G401.6 (cell line): ENCODE data around the gene CHST11.

Experiments used
- FAIRE-seq: peaks from 2 replicates; lab custom pipeline; 2012; peaks lifted over from hg19 to GRCh38; lab: Jason Lieb, UNC

CHST11 gene

GRCh38 chr12:104586351-104586919, 129.7 kb downstream of the CHST11 start:
- no peak for FAIRE-seq

DNA sequence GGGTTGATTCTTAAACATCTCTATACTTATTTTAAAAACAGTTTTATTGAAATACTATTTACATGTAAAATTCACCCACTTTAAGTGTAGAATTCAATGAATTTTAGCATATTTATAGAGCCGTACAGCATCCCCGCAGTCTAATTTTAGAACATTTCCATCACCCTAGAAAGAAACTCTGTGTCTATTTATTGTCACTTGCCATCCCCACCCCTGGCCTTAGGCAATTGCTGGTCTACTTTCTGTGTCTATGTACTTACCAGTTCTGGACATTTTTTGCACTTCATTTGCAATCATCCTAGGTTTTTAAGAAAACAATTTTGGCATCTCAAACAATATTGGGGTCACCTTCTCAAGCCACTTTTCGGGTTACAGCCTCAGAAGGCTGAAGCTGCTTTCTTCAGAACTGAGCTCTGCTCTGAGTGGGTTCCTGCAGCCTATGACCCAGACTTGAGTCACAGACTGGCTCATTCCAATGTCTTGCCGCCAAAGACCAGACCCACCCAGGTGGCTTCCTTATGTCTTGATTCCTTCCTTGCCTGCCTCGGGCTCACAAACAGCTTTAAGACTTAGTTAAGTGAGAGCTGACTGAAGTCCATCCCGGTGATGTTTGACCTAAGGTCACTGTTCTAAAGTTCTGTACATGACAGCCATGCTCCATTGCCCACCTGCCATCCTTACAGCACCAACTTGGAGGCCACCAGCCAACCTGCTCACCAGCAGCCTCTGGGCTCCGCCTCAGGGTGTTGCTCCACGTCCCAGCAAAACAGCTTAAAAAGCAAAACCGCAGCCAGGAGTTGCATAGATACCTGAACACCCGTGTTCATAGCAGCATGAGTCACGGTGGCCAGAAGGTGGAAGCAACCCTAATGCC, 131.5 kb downstream of the CHST11 start:
- FAIRE-seq = no peak

DNA sequence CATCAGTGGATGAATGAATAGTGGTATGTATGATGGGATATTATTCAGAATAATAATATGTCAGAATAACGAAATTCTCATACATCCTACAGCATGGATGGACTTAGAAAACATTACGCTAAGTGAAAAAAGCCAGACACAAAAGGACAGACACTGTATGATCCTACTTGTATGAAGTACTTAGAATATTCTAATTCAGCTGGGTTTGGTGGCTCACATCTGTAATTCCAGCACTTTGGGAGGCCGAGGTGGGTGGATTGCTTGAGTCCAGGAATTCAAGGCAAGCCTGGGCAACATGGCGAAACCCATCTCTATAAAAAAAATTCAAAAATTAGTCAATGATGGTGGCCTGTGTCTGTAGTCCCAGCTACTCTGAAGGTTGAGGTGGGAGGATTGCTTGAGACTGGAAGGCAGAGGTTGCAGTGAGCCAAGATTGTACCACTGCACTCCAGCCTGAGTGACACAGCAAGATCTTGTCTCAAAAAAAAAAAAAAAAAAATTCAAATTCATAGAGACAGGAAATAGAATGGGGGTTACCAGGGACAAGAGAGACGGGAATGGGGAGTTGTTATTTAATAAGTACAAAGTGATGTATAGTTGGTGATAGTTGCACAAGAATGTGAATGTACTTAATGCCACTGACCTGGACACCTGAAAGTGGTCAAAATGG, 132.3 kb downstream of the CHST11 start:
- FAIRE-seq = no peak

- no peak for FAIRE-seq
Measured at GRCh38 chr12:104590022-104590421, 133.3 kb downstream of the CHST11 start.

DNA sequence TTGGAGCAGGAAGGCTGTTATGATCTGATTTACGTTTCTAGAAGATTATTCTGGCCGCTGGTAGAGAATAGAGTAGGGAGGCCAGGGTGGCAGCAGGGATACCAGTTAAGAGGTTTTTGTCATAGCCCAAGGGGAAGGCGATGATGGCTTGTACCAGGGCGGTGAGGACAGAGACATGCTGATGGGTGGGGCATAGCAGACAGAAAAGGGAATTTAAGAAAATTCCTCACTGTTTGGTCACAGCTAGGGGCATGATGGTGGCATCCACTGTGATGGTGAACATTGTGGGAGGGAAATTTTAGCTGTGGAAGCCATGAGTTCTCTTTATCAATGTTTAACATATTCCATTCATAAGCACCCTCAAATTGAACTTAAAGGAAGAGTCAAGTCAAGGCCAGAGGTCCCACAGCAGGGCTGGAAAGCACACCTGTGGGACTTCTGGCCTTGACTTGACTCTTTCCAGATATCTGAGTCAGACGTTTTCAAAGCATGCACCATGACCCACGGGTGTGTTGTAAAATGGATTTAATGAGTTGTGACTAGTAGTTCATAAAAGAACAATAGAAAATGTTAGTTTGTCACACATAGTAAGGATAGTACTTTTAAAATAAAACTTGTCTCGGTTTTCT, 134.6 kb downstream of the CHST11 start:
- no peak for FAIRE-seq

DNA sequence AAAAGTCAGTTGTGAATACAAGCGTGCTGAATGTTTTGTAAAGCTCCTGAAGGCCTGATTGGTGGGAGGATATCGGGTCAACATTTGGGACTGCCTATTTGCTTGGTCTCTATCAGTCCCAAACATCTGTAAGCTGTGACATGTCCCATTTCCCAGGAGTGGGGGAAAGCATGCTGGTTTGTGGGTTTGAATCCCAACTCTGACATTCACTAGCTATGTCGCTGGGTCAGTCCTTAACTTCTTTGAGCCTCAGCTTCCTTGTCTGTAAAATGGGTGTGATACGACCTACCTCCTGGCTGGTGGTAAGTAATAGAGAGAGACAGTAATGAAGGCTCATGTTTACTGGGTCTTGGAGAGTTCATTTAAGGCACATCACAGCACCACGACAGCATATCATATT, 136.7 kb downstream of the CHST11 start:
- FAIRE-seq = no peak

GRCh38 chr12:104596134-104596799, 139.5 kb downstream of the CHST11 start:
- no peak for FAIRE-seq

DNA sequence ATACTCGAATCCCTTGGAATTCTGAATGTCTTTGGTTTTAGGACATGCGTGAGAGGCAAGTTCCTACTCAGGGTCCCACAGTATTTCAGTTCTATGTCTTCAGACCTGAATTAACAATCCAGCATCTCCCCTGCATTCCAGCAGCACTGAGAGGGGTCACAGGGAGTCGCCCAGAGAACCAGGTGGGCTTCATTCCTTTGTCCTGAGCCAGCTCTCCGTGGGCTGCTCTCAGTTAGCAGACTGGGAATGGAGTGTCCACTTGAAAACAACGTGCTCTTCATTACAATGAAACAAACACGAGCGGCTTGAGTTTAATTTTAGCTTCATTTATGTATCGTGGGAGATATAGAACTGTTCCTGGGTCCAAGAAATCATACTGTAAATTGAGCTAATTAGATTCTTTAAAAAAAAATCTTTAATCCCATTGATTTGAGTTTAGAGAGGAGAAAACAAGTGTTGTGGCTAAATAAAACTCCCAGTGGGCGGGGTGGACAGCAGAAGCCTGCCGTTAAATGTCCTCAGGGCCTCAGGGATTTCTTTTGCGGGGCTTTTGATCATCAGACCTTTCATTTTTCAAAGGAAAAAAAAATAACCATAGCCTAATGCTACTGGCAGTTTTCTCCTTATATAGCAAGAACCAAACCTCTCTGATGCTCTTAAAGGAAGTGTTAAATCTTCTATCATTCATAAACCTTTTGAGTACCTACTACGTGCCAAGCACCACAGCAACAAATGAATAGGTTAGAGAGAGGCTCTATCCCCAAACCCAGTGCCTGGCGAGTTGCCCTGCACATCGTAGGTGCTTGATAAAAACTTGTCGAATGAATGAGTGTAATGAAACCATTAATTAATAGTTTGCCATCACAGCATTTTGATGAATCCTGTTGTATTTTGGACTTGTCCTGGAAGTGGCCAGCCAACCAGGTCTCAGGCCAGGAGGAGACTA, 140.4 kb downstream of the CHST11 start:
- FAIRE-seq = no peak

DNA sequence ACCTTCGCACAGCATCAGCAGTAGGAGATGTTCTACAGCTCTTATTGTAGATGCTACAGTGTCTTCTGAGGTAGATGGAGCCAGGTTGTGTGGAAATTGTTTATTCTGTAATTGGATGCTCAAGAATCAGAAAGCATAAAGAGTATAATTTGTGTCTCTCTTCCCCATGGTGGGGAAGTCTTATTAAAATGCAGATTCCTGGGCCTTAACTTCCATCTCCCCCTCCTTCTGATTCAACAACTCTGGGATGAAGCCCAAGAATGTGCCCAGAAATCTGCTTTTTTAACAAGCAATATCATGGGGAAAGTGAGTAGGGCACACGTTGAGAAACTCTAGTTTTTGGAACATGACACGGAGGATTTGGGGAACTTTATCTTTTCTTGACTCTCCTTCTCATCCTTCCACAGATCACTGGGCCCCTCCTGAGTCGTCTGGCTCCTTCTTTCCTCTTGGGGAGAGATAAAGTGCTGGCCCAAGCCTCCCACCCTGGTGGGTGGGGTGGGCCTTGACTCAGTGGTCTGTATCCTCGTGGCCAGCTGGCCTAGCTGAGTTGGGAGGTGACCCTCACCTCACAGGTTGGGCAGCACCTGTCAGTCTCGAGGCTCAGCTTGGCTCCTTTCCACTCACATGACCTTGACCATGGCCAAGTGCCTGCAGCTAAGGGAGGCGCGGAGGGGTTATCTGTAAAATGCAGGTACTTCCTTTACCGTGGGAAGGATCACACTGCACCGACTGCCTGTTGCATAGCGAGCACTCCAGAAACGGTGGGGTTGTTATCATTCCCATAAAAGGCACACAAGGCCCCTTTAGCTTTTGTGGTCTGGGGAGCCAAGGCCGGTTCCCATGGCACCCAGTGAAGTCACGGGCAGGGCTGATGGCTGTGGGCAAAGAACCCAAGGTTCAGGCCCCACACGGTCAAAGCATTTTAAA, 141.9 kb downstream of the CHST11 start:
- no peak for FAIRE-seq

DNA sequence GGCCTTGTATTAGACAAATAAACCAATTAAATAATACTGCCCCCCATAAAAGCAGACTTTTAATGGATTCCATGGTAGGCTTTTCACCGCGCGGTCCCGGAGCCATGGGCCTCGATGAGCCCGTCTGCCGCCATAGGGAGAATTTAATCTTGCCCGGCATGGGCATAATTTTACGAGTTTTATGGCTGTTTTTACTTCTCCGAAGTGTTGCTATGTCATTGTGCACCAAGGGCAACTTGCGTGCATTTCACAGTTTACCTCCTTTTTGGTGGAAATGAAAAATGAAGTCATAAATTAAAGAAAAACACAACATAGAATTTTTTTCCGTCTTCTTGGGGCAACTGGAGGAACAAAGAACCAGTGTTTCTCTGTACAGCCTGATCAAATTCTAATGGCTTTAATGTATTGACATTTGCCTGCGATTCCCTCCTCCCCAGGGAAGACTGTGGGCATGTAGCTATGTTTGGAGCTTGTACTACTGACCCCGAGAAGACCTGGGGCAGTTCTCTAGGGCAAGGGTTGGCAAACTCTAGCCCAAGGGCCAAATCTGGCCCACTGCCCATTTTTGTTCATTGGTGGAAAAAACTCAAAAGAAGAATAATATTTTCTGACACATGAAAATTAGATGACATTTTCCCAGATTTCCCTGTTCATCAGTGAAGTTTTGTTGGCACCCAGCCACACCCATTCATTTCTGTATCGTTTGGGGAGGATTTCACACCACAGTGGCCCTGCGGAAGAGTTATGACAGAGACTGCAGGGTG, 142.7 kb downstream of the CHST11 start:
- FAIRE-seq = no peak

DNA sequence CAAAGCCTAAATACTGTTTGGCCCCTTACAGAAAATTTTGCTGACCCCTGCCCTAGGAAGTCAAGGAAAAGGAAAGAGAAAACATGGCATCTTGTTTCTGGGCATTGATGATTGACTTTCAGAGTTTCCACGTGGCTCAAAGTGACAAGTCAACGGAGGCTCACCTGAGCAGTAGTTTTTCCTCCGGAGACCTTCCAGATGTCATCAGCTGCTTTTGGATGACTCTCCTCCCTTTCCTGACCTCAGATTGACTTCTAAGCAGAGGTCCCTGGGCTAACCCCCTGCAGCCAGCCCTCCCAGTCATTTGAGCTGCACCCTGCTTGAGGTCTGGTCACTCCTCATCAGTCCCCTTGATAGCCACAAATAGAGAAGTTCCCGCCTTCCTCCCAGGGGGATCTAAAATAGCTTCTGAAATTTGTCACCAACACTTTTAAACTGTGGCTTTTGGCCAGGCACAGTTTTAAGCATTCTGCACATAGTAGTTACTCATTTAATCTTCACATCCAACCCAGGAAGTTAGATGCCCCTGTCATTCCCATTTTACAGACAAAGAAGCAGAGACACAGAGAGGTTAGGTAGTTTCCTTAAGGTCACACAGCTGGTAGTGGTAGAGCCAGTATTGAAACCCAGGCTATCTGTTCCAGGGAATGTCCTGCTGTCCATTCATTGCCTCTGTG, 143.4 kb downstream of the CHST11 start:
- FAIRE-seq = no peak

GRCh38 chr12:104600790-104601739, 144.3 kb downstream of the CHST11 start:
- no peak for FAIRE-seq

GRCh38 chr12:104602406-104602805, 145.7 kb downstream of the CHST11 start:
- FAIRE-seq = no peak

DNA sequence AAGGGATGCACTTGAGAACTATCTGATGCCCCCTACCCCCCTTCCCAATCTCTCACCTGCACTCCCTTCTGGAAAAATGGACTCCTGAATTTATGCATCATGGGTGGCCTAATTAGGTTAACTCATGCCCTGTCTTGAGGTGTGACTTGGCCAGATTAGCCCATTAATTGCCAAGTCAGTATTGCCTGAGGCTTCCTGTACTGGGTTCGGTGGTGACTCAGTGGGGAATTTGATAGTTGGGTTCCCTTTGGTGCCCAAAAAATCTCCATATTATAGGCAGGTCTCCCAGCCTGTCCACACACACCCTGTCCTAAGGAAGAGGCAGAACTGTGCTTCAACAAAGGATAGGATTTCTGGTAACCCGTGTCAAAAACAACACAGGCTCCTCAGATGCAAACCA, 146.1 kb downstream of the CHST11 start:
- no peak for FAIRE-seq

DNA sequence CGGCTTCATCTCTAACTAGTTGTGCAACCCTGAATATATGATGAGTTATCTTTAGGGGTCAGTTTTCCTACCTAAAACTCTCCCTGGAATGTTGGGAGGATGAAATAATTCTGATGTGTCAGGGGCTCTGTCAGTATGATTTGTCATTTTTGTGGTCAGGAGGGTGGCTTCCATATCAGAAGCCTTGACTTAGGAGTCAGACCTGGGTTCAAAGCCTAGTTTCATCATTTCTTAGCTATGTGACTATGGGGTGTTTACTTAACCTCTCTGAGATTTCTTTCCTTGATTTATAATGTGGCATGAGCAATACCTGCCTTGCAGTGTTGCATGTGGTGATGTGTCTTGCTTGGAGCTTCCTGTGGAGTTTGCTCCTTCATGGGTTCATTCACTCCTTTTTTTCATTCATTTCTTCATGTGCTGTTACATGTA, 146.8 kb downstream of the CHST11 start:
- FAIRE-seq = no peak

GRCh38 chr12:104604070-104604994, 147.6 kb downstream of the CHST11 start:
- FAIRE-seq = no peak
